Measurements from ENCODE around the gene NDRG4.

The NDRG4 gene

GRCh38 chr16:58497468-58497867, 2.5 kb upstream of the NDRG4 start:
- no peak for DNase-seq

- no peak for DNase-seq
These were observed 2.0 kb upstream of the NDRG4 start for GRCh38 chr16:58497935-58498334.

GRCh38 chr16:58498341-58499091, 1.4 kb upstream of the NDRG4 start:
- no peak for DNase-seq

- DNase-seq, result no peak
These were observed 841 bp upstream of the NDRG4 start for GRCh38 chr16:58499092-58499511.

- DNase-seq, result no peak
These were observed 693 bp downstream of the NDRG4 start for GRCh38 chr16:58500430-58501241.

GRCh38 chr16:58501242-58502131, 1.5 kb downstream of the NDRG4 start:
- no peak for DNase-seq

GRCh38 chr16:58502217-58502921, 2.4 kb downstream of the NDRG4 start:
- no peak for DNase-seq

- DNase-seq, result no peak
These were observed 3.4 kb downstream of the NDRG4 start for GRCh38 chr16:58503166-58503862.

- DNase-seq, result no peak
These were observed 4.1 kb downstream of the NDRG4 start for GRCh38 chr16:58503863-58504688.

GRCh38 chr16:58506241-58507194, 6.6 kb downstream of the NDRG4 start:
- DNase-seq, result no peak

GRCh38 chr16:58507195-58507962, 7.4 kb downstream of the NDRG4 start:
- DNase-seq, result peak in 1 of 3 donors; percentile 17

GRCh38 chr16:58507963-58508670, 8.2 kb downstream of the NDRG4 start:
- no peak for DNase-seq

GRCh38 chr16:58508671-58509251, 8.8 kb downstream of the NDRG4 start:
- no peak for DNase-seq

- no peak for DNase-seq
These were observed 9.5 kb downstream of the NDRG4 start for GRCh38 chr16:58509256-58510096.

GRCh38 chr16:58510097-58510775, 10.3 kb downstream of the NDRG4 start:
- DNase-seq, result no peak

Data from suppressor macrophage treated with lipopolysaccharide for 1 hour (primary cell).